Activated B cell treated with CpG ODN at 0.5 μM for 24 hours (primary cell): Measurements from ENCODE around the gene ROCK2. TPM values are rescaled to one million over a fixed set of nuclear protein-coding genes. Genes with fewer than 3 reads are reported as not detected.

Experiments
- ATAC-seq: fragments of 200-7000 bp; cut with Tn5 transposase; one replicate; pipeline ENCODE4 v1.10.0; 2021; ENCODE audit warnings: low read depth, mild to moderate bottlenecking, moderate library complexity
- CTCF ChIA-PET: fragments of 350-600 bp; sonication (Branson Sonifier 250); formaldehyde crosslinking; loops from one replicate; lab custom pipeline; 2021; ENCODE audit warnings: antibody characterized with exemption; lab: Charles Lee
- POLR2A ChIA-PET: fragments of 350-600 bp; sonication (Branson Sonifier 250); formaldehyde crosslinking; loops from one replicate; lab custom pipeline; 2021; ENCODE audit warnings: antibody characterized with exemption; lab: Charles Lee
- DNase-seq: peaks from one replicate; pipeline ENCODE4 v3.0.0; 2022
- H3K27ac Mint-ChIP-seq: one replicate; pipeline ENCODE4 v1.8.0; 2020; ENCODE audit warnings: mixed read lengths
- H3K27me3 Mint-ChIP-seq: one replicate; pipeline ENCODE4 v1.8.0; 2021; ENCODE audit warnings: mixed read lengths
- H3K36me3 Mint-ChIP-seq: one replicate; pipeline ENCODE4 v1.8.0; 2021; ENCODE audit warnings: low read depth, mixed read lengths
- H3K4me1 Mint-ChIP-seq: one replicate; pipeline ENCODE4 v1.8.0; 2021; ENCODE audit warnings: mixed read lengths
- H3K4me3 Mint-ChIP-seq: one replicate; pipeline ENCODE4 v1.8.0; 2020; ENCODE audit warnings: mild to moderate bottlenecking, mixed read lengths
- H3K9me3 Mint-ChIP-seq: one replicate; pipeline ENCODE4 v1.8.0; 2020; ENCODE audit warnings: mixed read lengths
- intact Hi-C: fragments of 100-400 bp; cut with micrococcal nuclease; formaldehyde crosslinking; loops from one replicate; pipeline ENCODE4 v1.15.1; 2024
- total RNA-seq: library from RNA; stranded (reverse); gene quantifications from 2 replicates; pipeline ENCODE4 v1.2.3, GENCODE V29; 2022
- TF ChIP-seq, protein P1 (sequence below): fragments of 200-600 bp; IDR thresholded peaks from one replicate; pipeline ENCODE4 v1.8.0; 2022; ENCODE audit warnings: antibody characterized with exemption, mild to moderate bottlenecking

ROCK2 gene
- total RNA-seq, 1 donor from 2014 or later = 18.8 TPM

DNA sequence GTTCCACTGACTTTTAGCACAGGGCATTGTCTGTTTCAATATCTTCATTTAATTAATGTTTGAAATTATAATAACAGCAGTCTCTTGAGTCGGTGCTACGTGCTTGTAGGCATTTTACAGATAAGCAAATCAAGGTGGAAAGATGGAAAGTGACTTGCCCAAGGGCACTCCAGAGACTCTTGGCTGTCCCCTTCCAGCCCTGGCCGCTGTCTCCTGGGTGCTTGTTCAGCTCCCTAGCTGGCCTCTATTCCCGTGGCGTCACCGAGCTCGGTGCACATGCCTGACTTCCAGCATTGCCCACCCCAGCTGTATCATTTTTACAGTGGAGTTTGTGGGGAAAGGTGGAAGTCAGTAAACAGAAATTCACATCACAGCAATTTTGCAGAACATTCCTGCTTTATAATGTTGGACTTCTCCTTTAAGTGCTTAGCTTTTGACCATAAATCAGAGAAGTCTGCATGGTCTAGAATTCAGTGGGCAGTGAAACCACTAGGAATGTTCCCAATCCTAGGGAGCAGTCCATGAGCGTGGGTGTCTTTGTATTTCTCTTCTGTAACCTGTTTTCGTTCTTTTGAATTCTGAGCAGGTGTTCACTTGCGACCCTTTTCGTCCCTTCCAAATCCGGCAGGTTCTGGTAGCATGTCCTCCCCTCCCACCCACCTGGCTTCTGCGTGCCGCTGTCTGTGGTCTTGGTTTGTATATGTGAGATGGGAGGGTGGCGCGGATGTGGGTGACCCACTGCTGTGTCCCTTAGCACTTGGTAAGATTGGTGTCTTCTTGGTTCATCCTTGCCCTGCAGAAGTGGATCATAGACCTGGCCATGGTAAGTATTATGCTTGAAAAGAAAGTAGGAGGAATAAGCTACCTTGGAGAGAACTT is 180.8 kb downstream of the ROCK2 start:
- ATAC-seq (no peak), DNase-seq (no peak)
- intact Hi-C loops = no loop called here
- peaks cover 10% of the 10 kb centered on the region for H3K4me1 Mint-ChIP-seq
- TF ChIP-seq, protein P1, sequence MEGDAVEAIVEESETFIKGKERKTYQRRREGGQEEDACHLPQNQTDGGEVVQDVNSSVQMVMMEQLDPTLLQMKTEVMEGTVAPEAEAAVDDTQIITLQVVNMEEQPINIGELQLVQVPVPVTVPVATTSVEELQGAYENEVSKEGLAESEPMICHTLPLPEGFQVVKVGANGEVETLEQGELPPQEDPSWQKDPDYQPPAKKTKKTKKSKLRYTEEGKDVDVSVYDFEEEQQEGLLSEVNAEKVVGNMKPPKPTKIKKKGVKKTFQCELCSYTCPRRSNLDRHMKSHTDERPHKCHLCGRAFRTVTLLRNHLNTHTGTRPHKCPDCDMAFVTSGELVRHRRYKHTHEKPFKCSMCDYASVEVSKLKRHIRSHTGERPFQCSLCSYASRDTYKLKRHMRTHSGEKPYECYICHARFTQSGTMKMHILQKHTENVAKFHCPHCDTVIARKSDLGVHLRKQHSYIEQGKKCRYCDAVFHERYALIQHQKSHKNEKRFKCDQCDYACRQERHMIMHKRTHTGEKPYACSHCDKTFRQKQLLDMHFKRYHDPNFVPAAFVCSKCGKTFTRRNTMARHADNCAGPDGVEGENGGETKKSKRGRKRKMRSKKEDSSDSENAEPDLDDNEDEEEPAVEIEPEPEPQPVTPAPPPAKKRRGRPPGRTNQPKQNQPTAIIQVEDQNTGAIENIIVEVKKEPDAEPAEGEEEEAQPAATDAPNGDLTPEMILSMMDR = no peak
- no peak overlapping the region for H3K27ac Mint-ChIP-seq
- H3K9me3 Mint-ChIP-seq = no peaks in the 10 kb centered on the region
- ChIA-PET POLR2A (no interaction called here), CTCF (no interaction called here)
- peaks cover 13% of the 10 kb centered on the region for H3K36me3 Mint-ChIP-seq
- H3K27me3 Mint-ChIP-seq = no peaks in the 10 kb centered on the region
- H3K4me3 Mint-ChIP-seq = no peak overlapping the region

DNA sequence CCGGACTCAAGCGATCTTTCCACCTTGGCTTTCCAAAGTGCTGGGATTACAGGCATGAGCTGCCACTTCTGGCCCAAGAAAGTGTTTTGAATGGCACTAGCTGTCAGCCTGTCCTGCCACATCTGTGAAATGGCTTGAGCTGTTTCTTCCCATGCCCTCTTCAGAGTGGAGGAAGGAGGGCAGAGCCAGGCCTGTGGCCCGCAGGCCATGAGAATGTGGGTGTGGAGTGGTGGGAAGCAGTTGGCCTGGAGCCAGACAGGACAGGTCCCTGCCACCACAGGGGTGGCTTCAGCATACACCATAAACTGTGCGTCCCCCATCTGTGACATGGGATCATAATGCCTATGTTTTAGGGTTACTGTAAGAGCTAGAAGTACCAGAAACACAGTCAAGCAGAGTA is 182.7 kb downstream of the ROCK2 start:
- ChIA-PET CTCF (interaction anchor here (1.4 to 1.9 kb wide), 2 partner anchors 28 to 37 kb away, joined by 3 to 7 read pairs; a partner anchor contains a TSS), POLR2A (interaction anchor here (0.6 kb wide), 1 partner anchor 724 kb away, joined by 5 read pairs; no protein-coding TSS in a partner anchor)
- Mint-ChIP-seq H3K9me3 (no peaks in the 10 kb centered on the region), H3K4me1 (peaks cover 14% of the 10 kb centered on the region), H3K4me3 (no peak overlapping the region), H3K36me3 (peaks cover 13% of the 10 kb centered on the region), H3K27me3 (no peaks in the 10 kb centered on the region), H3K27ac (no peak overlapping the region)
- intact Hi-C loops = no loop called here
- ATAC-seq (no peak), DNase-seq (no peak)
- TF ChIP-seq, protein P1 = no peak

GRCh38 chr2:11160731-11161455 is 183.5 kb downstream of the ROCK2 start:
- CTCF ChIA-PET = interaction anchor here (1.4 to 1.9 kb wide), 2 partner anchors 27 to 38 kb away, joined by 3 to 7 read pairs; a partner anchor contains a TSS
- TF ChIP-seq, protein P1 = no peak
- DNase-seq = no peak

DNA sequence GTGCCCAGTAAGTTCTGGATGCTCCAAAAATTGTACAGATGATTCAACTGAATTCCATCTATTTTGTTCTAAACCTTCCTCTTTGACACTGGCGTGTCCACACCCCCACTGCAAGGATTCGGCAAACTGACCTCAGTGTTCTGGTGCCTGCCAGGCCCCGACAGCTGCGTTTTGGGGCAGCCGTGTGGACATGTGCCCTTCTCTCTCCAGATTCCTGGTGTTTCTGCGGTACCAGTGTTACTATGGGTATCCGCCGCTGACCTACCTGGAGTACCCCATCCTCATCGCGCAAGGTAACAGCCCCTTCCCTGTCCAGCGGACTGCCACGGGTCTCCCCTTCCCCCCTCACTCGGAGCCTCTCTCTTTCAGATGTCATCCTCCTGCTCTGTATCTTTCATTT is 184.2 kb downstream of the ROCK2 start:
- Mint-ChIP-seq H3K4me3 (no peak overlapping the region), H3K36me3 (peaks cover 13% of the 10 kb centered on the region), H3K27ac (no peak overlapping the region), H3K9me3 (no peaks in the 10 kb centered on the region), H3K4me1 (peaks cover 21% of the 10 kb centered on the region), H3K27me3 (no peaks in the 10 kb centered on the region)
- TF ChIP-seq, protein P1 = no peak
- DNase-seq (no peak), ATAC-seq (no peak)
- ChIA-PET CTCF (interaction anchor here (1.9 kb wide), 1 partner anchor 27 kb away, joined by 7 read pairs; a partner anchor contains a TSS), POLR2A (no interaction called here)
- intact Hi-C loops = no loop called here

More at GRCh38 chr2:11160731-11161455, 183.5 kb downstream of the ROCK2 start:
- Mint-ChIP-seq H3K27ac (peak overlapping the region; percentile 75), H3K4me3 (no peak overlapping the region), H3K4me1 (peaks cover 19% of the 10 kb centered on the region), H3K27me3 (no peaks in the 10 kb centered on the region), H3K9me3 (no peaks in the 10 kb centered on the region), H3K36me3 (peaks cover 13% of the 10 kb centered on the region)
- POLR2A ChIA-PET = interaction anchor here (0.7 to 0.9 kb wide), 2 partner anchors 23 to 28 kb away, joined by 3 to 4 read pairs; a partner anchor contains a TSS
- intact Hi-C loops = no loop called here
- peak; percentile 78 for ATAC-seq
